Tibial artery (tissue), 4 donors: ENCODE measurements around the gene CNTN1.

Experiments used
- DNase-seq, 2 donors: peaks; one replicate each; pipeline ENCODE4 v3.0.0-alpha.2; 2019
- H3K27ac ChIP-seq, 2 donors: fragments of 200-600 bp; sonication (generic) in 1 of 2; 1 replicate in 1 of 2; 2 replicates in 1 of 2; pipeline ENCODE4 v1.5.1; 2018 to 2019; ENCODE audit warnings: mild to moderate bottlenecking in 1 of 2
- H3K27me3 ChIP-seq, 2 donors: fragments of 200-600 bp; sonication (generic) in 1 of 2; one replicate each; pipeline versions ENCODE4 v1.5.1 to v1.6.0; 2016 to 2019
- H3K36me3 ChIP-seq, 3 donors: fragments of 200-600 bp; sonication (generic) in 2 of 3; one replicate each; pipeline ENCODE4 v1.5.1; 2016 to 2019; ENCODE audit warnings: mild to moderate bottlenecking in 2 of 3
- H3K4me1 ChIP-seq, 4 donors: fragments of 200-600 bp; sonication (generic) in 2 of 4; 1 replicate in 3 of 4; 2 replicates in 1 of 4; pipeline ENCODE4 v1.5.1; 2016 to 2019
- H3K4me3 ChIP-seq, 2 donors: fragments of 200-600 bp; sonication (generic) in 1 of 2; 1 replicate in 1 of 2; 2 replicates in 1 of 2; pipeline ENCODE4 v1.5.1; 2018 to 2019; ENCODE audit warnings: mild to moderate bottlenecking in 2 of 2
- H3K9me3 ChIP-seq, 3 donors: fragments of 200-600 bp; sonication (generic) in 1 of 3; one replicate each; pipeline ENCODE4 v1.5.1; 2016 to 2019
- intact Hi-C: fragments of 100-400 bp; cut with DNase I; formaldehyde crosslinking; loops from one replicate; pipeline ENCODE4 v1.15.0; 2023; ENCODE audit warnings: low total_unique reads
- TF ChIP-seq, protein P1 (sequence below), 2 experiments: fragments of 200-600 bp in 1 of 2; fragments of 450-650 bp in 1 of 2; IDR thresholded peaks; one replicate each; pipeline ENCODE4 v1.5.1; 2017 to 2019; ENCODE audit warnings: antibody characterized with exemption in 2 of 2, mild to moderate bottlenecking in 1 of 2, moderate library complexity in 1 of 2

The CNTN1 gene

DNA sequence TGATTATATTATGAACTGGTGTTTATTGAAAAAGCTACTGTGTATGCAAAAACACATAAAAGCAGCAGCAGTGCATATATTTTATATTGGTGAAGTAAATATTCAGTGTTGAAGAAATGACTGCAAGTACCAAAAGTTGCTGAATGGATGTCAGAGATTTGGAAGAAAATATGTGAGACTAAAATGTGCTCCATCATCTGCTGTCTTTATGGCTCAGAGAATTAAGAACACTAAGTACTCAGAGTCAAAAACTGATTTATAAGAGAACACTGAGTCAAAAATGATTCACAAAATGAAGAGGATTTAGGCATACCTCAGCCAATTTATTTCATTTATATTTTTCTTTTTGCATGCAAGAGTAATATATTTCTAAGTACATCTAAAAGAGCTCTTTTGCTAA, 409.6 kb downstream of the CNTN1 start:
- no peak overlapping the region for H3K4me3 ChIP-seq
- DNase-seq, result no peak
- H3K4me1 ChIP-seq, result peaks cover 0 to 3% (median 0%) of the 10 kb centered on the region in 4 donors
- intact Hi-C loops, result no loop called here
- no peaks in the 10 kb centered on the region for H3K9me3 ChIP-seq
- TF ChIP-seq, protein P1, sequence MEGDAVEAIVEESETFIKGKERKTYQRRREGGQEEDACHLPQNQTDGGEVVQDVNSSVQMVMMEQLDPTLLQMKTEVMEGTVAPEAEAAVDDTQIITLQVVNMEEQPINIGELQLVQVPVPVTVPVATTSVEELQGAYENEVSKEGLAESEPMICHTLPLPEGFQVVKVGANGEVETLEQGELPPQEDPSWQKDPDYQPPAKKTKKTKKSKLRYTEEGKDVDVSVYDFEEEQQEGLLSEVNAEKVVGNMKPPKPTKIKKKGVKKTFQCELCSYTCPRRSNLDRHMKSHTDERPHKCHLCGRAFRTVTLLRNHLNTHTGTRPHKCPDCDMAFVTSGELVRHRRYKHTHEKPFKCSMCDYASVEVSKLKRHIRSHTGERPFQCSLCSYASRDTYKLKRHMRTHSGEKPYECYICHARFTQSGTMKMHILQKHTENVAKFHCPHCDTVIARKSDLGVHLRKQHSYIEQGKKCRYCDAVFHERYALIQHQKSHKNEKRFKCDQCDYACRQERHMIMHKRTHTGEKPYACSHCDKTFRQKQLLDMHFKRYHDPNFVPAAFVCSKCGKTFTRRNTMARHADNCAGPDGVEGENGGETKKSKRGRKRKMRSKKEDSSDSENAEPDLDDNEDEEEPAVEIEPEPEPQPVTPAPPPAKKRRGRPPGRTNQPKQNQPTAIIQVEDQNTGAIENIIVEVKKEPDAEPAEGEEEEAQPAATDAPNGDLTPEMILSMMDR (IDR thresholded peaks at IDR 0.05), result no peak
- H3K27ac ChIP-seq, result no peak overlapping the region
- H3K36me3 ChIP-seq, result no peaks in the 10 kb centered on the region
- no peaks in the 10 kb centered on the region for H3K27me3 ChIP-seq

DNA sequence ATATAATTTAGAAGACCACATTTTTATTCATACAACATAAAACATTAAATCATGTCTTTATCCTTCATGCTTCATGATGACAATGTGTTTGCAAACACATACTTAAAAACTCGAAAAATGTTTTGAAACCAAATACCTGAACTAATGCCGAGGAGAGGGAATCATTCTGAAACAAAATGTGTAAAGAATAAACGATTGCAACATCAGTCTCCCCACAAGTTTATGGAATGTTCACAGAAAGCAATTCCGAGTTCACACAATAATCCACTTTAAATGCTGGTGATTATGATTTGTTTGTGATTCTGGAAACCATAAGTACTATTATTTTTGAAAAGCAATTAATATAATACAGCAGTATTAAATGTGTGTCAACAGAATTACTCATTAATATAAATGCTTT, 411.4 kb downstream of the CNTN1 start:
- Histone ChIP-seq H3K27ac (no peak overlapping the region), H3K9me3 (no peaks in the 10 kb centered on the region), H3K4me1 (peaks cover 0 to 12% (median 5%) of the 10 kb centered on the region in 4 donors), H3K36me3 (no peaks in the 10 kb centered on the region), H3K4me3 (no peak overlapping the region), H3K27me3 (no peaks in the 10 kb centered on the region)
- TF ChIP-seq, protein P1 (IDR thresholded peaks at IDR 0.05), result no peak
- intact Hi-C loops, result no loop called here
- no peak for DNase-seq

DNA sequence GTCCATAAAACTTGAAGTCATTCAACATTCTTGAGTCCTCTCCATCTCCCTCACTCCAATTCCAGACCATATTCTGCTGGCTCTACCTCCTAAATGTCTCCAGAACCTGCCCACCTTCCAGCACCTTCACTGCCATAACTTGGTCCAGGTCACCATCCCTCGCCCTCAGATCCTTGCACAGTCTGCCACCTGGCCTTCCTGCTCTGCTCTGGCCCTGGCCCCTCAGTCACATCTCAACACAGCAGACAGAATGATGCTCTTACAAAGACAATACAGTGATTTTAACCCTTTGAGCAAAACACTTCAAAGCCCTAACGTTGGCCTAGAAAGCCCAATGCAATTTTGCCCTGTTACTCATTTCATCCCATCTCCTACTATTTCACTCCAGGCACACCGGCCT, 414.1 kb downstream of the CNTN1 start:
- Histone ChIP-seq H3K4me1 (peaks cover 0 to 22% (median 9%) of the 10 kb centered on the region in 4 donors), H3K4me3 (no peak overlapping the region), H3K27me3 (no peaks in the 10 kb centered on the region), H3K27ac (no peak overlapping the region), H3K36me3 (no peaks in the 10 kb centered on the region), H3K9me3 (no peaks in the 10 kb centered on the region)
- DNase-seq, result no peak
- TF ChIP-seq, protein P1 (IDR thresholded peaks at IDR 0.05), result no peak
- intact Hi-C loops, result no loop called here

DNA sequence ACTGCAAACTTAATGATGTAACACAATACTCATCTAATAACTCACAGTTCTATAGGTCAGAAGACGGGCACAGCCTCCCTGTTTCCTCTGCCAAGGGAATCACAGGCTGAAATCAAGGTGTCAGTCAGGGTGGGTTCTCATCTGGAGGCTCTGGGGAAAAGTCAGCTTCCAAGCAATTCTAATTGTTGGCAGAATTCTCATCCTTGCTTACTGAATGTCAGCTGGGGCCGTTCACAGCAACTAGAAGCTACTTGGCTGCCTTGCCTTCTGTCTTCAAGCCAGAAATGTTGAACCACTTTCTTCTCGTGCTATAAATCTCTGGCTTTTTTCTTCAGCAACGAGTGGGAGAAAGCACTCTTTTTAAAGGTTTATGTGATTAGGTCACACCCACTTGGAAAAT, 415.8 kb downstream of the CNTN1 start:
- H3K27me3 ChIP-seq, result no peaks in the 10 kb centered on the region
- no peak overlapping the region for H3K4me3 ChIP-seq
- peak overlapping the region; percentile 4 to 22 for H3K27ac ChIP-seq
- DNase-seq, result peak in 1 of 2 donors; percentile 19
- peaks cover 0 to 22% (median 9%) of the 10 kb centered on the region in 4 donors for H3K4me1 ChIP-seq
- intact Hi-C loops, result no loop called here
- H3K9me3 ChIP-seq, result no peaks in the 10 kb centered on the region
- TF ChIP-seq, protein P1 (IDR thresholded peaks at IDR 0.05), result no peak
- H3K36me3 ChIP-seq, result no peaks in the 10 kb centered on the region

DNA sequence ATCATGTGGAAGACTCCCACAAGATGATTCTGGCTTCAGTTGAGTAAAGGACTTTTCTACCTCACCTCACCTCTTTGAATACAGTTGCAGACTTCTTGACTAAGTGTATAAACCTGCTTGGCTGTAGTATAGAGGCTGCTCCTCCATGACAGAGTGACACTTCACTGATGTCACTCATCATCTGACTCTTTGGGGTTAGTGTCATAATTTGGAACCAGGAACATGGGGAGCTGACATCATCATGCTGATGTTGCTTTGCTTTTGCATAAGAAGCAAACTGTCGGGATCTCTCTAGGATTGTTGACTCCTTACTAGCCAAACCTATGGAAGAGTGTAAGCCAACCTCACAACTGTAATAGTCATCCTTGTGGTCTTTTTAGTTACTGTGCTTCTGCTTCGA, 420.7 kb downstream of the CNTN1 start:
- no peak overlapping the region for H3K27ac ChIP-seq

More for the DNA sequence above, 420.7 kb downstream of the CNTN1 start:
- Histone ChIP-seq H3K4me3 (no peak overlapping the region), H3K9me3 (no peaks in the 10 kb centered on the region), H3K36me3 (no peaks in the 10 kb centered on the region), H3K27me3 (no peaks in the 10 kb centered on the region), H3K4me1 (peaks cover 0 to 17% (median 7%) of the 10 kb centered on the region in 4 donors)
- TF ChIP-seq, protein P1 (IDR thresholded peaks at IDR 0.05), result no peak
- intact Hi-C loops, result no loop called here
- DNase-seq, result no peak
